Nephron (organoid): ENCODE measurements around the gene GLP1R.

Experiments
- H3K27ac Mint-ChIP-seq, 3 experiments: 2 replicates each; pipeline ENCODE4 v1.8.0; 2020; ENCODE audit warnings: mixed read lengths in 3 of 3, mild to moderate bottlenecking in 2 of 3, moderate library complexity in 1 of 3
- H3K27me3 Mint-ChIP-seq: 2 replicates; pipeline ENCODE4 v1.8.0; 2021; ENCODE audit warnings: low read depth, mild to moderate bottlenecking, moderate library complexity, mixed read lengths
- H3K36me3 Mint-ChIP-seq: 2 replicates; pipeline ENCODE4 v1.8.0; 2020; ENCODE audit warnings: low read depth, mixed read lengths
- H3K4me1 Mint-ChIP-seq: 2 replicates; pipeline ENCODE4 v1.8.0; 2020; ENCODE audit warnings: mixed read lengths
- H3K4me3 Mint-ChIP-seq, 3 experiments: 2 replicates each; pipeline ENCODE4 v1.8.0; 2020; ENCODE audit warnings: mild to moderate bottlenecking in 3 of 3, mixed read lengths in 3 of 3, moderate library complexity in 2 of 3
- H3K9me3 Mint-ChIP-seq: 2 replicates; pipeline ENCODE4 v1.8.0; 2020; ENCODE audit warnings: mixed read lengths
- TF ChIP-seq, protein P1 (sequence below), 3 experiments: fragments of 200-600 bp; sonication (generic); IDR thresholded peaks; one replicate each; pipeline ENCODE4 v1.5.0; 2021; ENCODE audit warnings: antibody characterized with exemption in 3 of 3; ENCODE audit not compliant: unreplicated experiment in 3 of 3

The GLP1R gene

DNA sequence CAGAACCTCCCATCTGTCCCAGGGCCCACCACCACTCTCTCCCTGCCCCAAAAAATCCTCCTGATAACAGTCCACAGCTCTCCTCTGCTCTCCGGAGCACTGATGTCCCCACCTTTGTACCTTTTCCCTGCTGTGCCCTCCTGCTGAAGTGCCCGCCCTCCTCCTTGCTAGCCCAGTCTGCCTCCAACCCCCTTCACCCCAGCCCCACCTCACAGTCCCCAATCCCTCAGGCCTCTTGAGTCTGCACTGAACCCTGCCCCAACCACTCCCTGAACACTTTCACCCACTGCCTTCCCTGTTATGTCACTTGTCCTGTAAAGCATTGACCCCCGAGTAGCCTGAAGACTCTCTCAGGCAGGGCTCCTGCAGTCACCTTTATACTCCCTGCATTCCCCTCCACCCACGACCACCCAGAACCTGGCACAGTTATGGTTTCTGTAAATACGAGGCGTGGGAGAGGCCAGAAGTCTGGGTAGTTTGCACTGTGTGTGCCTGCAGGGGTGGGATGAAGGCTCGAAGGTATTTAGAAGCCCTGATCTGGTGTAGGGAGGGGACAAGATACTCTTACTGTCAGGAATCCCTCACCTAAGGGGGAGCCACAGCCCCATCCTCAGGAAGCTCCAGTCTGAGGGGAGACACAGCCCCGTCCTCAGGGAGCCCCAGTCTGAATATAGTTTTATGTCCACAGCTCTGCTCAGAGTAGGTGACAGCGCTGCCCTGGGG, 5.4 kb downstream of the GLP1R start:
- peaks cover 2% of the 10 kb centered on the region for H3K9me3 Mint-ChIP-seq
- no peak overlapping the region for H3K4me3 Mint-ChIP-seq
- no peaks in the 10 kb centered on the region for H3K4me1 Mint-ChIP-seq
- TF ChIP-seq, protein P1, sequence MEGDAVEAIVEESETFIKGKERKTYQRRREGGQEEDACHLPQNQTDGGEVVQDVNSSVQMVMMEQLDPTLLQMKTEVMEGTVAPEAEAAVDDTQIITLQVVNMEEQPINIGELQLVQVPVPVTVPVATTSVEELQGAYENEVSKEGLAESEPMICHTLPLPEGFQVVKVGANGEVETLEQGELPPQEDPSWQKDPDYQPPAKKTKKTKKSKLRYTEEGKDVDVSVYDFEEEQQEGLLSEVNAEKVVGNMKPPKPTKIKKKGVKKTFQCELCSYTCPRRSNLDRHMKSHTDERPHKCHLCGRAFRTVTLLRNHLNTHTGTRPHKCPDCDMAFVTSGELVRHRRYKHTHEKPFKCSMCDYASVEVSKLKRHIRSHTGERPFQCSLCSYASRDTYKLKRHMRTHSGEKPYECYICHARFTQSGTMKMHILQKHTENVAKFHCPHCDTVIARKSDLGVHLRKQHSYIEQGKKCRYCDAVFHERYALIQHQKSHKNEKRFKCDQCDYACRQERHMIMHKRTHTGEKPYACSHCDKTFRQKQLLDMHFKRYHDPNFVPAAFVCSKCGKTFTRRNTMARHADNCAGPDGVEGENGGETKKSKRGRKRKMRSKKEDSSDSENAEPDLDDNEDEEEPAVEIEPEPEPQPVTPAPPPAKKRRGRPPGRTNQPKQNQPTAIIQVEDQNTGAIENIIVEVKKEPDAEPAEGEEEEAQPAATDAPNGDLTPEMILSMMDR (IDR thresholded peaks at IDR 0.05; ENCODE audit: unreplicated experiment in 3 of 3), result no peak
- H3K27ac Mint-ChIP-seq, result no peak overlapping the region
- H3K36me3 Mint-ChIP-seq, result no peaks in the 10 kb centered on the region
- peaks cover 73% of the 10 kb centered on the region for H3K27me3 Mint-ChIP-seq

DNA sequence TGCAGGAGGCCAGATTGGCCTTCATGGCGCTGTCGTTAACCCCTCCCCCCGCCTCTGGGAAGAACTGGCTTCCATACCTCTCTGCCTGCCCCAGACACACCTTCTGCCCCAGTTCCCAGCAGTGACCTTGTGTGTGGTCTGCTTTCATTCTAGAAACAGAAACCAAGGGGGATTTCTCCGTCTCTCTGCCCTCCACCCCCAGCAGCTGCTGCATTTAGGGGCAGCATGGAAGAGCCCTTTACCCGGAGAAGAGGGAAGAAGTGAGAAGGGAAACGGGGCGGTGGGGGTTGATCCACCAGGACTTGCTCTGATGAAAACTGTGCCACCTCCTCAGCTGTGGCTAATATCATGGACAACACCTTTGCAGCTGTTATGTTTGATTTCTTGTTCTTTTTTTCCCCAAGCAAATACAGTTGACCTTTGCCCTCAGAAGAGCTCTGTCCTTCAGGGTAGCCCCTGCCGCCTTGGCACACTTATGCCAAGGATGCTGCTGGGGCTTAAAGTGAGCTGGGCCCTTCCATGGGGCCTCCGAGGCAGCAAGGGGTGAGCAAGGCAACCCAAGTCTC, 6.1 kb downstream of the GLP1R start:
- Mint-ChIP-seq H3K4me3 (no peak overlapping the region), H3K27me3 (peaks cover 70% of the 10 kb centered on the region), H3K36me3 (no peaks in the 10 kb centered on the region), H3K4me1 (no peaks in the 10 kb centered on the region), H3K9me3 (peaks cover 2% of the 10 kb centered on the region), H3K27ac (no peak overlapping the region)
- TF ChIP-seq, protein P1 (IDR thresholded peaks at IDR 0.05; ENCODE audit: unreplicated experiment in 3 of 3), result no peak

DNA sequence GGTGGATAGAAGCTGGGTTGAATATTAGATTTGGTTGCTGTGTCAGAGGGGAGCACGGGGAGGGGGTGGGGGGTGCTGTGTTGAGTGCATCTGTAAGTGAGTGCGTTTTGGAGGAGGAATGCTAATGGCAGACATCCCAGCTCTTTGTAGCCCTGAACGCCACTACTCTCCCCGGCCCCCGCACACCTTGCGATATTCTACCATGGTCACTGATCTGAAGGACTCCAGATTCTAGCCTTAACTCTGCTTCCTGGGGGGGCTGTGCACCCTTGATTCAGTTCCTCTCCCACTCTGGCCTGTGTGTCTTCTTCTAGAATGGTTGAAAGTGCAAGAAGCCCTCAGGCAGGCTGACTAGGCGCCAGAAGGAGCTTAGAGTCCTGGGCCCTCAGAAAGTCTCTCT, 7.1 kb downstream of the GLP1R start:
- no peaks in the 10 kb centered on the region for H3K36me3 Mint-ChIP-seq
- TF ChIP-seq, protein P1 (IDR thresholded peaks at IDR 0.05; ENCODE audit: unreplicated experiment in 3 of 3), result no peak
- no peak overlapping the region for H3K4me3 Mint-ChIP-seq
- H3K27me3 Mint-ChIP-seq, result peaks cover 70% of the 10 kb centered on the region
- no peak overlapping the region for H3K27ac Mint-ChIP-seq
- H3K4me1 Mint-ChIP-seq, result no peaks in the 10 kb centered on the region
- H3K9me3 Mint-ChIP-seq, result peaks cover 2% of the 10 kb centered on the region

DNA sequence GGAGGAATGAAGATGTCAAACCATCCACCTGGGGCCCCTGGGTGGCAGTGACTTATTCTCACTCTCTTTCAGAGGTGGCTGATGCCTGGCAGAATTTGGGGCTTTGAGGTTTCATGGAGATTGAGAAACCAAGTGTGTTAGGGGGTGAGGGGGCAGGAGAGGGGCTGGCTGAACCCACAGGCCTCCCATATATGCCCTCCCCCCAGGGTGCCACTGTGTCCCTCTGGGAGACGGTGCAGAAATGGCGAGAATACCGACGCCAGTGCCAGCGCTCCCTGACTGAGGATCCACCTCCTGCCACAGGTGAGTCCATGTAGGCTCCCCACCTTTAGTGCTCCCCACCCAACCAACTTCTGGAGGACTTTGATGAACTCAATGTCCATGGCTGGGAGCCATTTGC, 7.6 kb downstream of the GLP1R start:
- Mint-ChIP-seq H3K27ac (no peak overlapping the region), H3K27me3 (peaks cover 70% of the 10 kb centered on the region), H3K9me3 (peaks cover 2% of the 10 kb centered on the region), H3K36me3 (no peaks in the 10 kb centered on the region), H3K4me1 (no peaks in the 10 kb centered on the region), H3K4me3 (no peak overlapping the region)
- TF ChIP-seq, protein P1 (IDR thresholded peaks at IDR 0.05; ENCODE audit: unreplicated experiment in 3 of 3), result no peak

DNA sequence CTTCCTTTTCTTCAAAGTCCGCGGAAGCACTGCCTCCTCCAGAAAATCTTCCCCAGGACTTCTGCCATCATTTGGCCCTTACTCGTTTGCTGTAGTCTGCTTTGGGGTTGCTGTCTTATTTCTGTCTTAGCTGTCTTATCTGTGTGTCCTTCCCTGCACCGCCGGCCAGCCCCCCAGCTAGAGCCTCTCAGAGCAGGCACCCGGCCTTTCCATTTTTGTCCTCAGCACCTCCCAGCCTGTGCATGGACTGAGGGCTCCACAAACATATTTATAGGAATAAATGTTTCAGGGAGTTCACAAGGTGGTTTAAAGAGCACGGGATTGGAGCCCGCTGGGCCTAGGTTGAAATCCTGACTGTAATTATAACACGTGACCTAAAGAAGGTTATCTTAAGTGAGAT, 8.1 kb downstream of the GLP1R start:
- TF ChIP-seq, protein P1 (IDR thresholded peaks at IDR 0.05; ENCODE audit: unreplicated experiment in 3 of 3), result no peak
- Mint-ChIP-seq H3K27me3 (peaks cover 68% of the 10 kb centered on the region), H3K9me3 (peaks cover 2% of the 10 kb centered on the region), H3K36me3 (no peaks in the 10 kb centered on the region), H3K4me3 (no peak overlapping the region), H3K27ac (no peak overlapping the region), H3K4me1 (no peaks in the 10 kb centered on the region)
